Measurements from ENCODE around the gene OR4Q2.

GRCh38 chr14:19974844-19975243 lies 27.1 kb upstream of the OR4Q2 start:
- TF ChIP-seq POLR2A (IDR thresholded peaks at IDR 0.05; ENCODE audit: borderline replicate concordance, extremely low read depth, insufficient read depth, insufficient read length): no peak
- no peak for TF ChIP-seq SP1 (IDR thresholded peaks at IDR 0.05; ENCODE audit: low read depth)
- TF ChIP-seq, protein P1, sequence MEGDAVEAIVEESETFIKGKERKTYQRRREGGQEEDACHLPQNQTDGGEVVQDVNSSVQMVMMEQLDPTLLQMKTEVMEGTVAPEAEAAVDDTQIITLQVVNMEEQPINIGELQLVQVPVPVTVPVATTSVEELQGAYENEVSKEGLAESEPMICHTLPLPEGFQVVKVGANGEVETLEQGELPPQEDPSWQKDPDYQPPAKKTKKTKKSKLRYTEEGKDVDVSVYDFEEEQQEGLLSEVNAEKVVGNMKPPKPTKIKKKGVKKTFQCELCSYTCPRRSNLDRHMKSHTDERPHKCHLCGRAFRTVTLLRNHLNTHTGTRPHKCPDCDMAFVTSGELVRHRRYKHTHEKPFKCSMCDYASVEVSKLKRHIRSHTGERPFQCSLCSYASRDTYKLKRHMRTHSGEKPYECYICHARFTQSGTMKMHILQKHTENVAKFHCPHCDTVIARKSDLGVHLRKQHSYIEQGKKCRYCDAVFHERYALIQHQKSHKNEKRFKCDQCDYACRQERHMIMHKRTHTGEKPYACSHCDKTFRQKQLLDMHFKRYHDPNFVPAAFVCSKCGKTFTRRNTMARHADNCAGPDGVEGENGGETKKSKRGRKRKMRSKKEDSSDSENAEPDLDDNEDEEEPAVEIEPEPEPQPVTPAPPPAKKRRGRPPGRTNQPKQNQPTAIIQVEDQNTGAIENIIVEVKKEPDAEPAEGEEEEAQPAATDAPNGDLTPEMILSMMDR (IDR thresholded peaks at IDR 0.05 in 2 of 3, conservative IDR thresholded peaks at IDR 0.05 in 1 of 3; ENCODE audit: borderline replicate concordance in 1 of 3, insufficient read depth in 1 of 3, low read depth in 2 of 3, low read length in 2 of 3): no peak
- TF ChIP-seq EZH2 (IDR thresholded peaks at IDR 0.05): no peak
- TF ChIP-seq CEBPB (IDR thresholded peaks at IDR 0.05; ENCODE audit: low read depth): no peak
- TF ChIP-seq, protein P2, sequence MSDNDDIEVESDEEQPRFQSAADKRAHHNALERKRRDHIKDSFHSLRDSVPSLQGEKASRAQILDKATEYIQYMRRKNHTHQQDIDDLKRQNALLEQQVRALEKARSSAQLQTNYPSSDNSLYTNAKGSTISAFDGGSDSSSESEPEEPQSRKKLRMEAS (IDR thresholded peaks at IDR 0.05): no peak

All from HCT116 (cell line).